Upper lobe of right lung (tissue), 1 donor: ENCODE data around the gene HBS1L. TPM values are rescaled to one million over a fixed set of nuclear protein-coding genes. Genes with fewer than 3 reads are reported as not detected.

Experiments used
- ATAC-seq: fragments of 200-7000 bp; cut with Tn5 transposase; one replicate; pipeline ENCODE4 v1.9.1; 2020; ENCODE audit warnings: mild to moderate bottlenecking, moderate library complexity
- DNase-seq: peaks from one replicate; pipeline ENCODE4 v3.0.0-alpha.2; 2020
- H3K27ac ChIP-seq: fragments of 200-600 bp; one replicate; pipeline ENCODE4 v1.8.0; 2022
- H3K27me3 ChIP-seq: fragments of 200-600 bp; one replicate; pipeline ENCODE4 v1.8.0; 2022; ENCODE audit warnings: mild to moderate bottlenecking
- H3K36me3 ChIP-seq: fragments of 200-600 bp; one replicate; pipeline ENCODE4 v1.8.0; 2022
- H3K4me1 ChIP-seq: fragments of 200-600 bp; one replicate; pipeline ENCODE4 v1.8.0; 2022
- H3K4me3 ChIP-seq: fragments of 200-600 bp; one replicate; pipeline ENCODE4 v1.8.0; 2022; ENCODE audit warnings: mild to moderate bottlenecking
- H3K9me3 ChIP-seq: fragments of 200-600 bp; one replicate; pipeline ENCODE4 v1.8.0; 2022
- intact Hi-C: fragments of 100-400 bp; cut with DNase I; formaldehyde crosslinking; loops from one replicate; pipeline ENCODE4 v1.11.0; 2022
- total RNA-seq: library from RNA; stranded (reverse); fragmentation: NEBNext Ultra II Directional; extraction: Animal tissue kit (Norgen Biotek cat#: 25700); gene quantifications from one replicate; pipeline ENCODE4 v1.2.1, GENCODE V29; 2021
- TF ChIP-seq, protein P1 (sequence below): fragments of 200-600 bp; IDR thresholded peaks from one replicate; pipeline ENCODE4 v1.8.0; 2022; ENCODE audit warnings: antibody characterized with exemption
- donor health status: DM: no; HTN: yes; CAD: no; lungs with severe emphysema.

Gene HBS1L
- total RNA-seq, 1 donor from 2014 or later: 48.2 TPM

DNA sequence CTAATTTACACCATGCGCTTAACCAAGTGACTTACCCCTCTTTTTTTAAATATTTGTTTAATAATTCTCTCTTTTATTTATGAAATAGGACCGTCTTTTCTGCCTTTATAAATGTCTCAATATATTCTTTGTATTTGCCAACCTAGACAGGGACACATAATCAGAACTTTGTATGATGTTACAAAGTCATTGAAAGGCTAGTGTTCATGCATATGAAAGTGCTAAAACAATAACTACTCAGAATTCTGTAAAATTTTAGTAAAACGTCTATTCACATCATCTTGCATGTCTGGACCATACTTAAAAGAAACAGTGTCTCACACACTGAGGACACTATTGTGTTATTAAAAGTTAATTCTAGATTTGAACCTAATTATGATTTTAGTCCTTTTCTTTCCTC is 41.1 kb upstream of the HBS1L start:
- intact Hi-C loops: no loop called here
- Histone ChIP-seq H3K36me3 (no peaks in the 10 kb centered on the region), H3K4me1 (no peaks in the 10 kb centered on the region), H3K27me3 (no peaks in the 10 kb centered on the region), H3K27ac (no peak overlapping the region), H3K4me3 (no peak overlapping the region), H3K9me3 (no peaks in the 10 kb centered on the region)
- no peak for ATAC-seq
- DNase-seq: no peak
- TF ChIP-seq, protein P1, sequence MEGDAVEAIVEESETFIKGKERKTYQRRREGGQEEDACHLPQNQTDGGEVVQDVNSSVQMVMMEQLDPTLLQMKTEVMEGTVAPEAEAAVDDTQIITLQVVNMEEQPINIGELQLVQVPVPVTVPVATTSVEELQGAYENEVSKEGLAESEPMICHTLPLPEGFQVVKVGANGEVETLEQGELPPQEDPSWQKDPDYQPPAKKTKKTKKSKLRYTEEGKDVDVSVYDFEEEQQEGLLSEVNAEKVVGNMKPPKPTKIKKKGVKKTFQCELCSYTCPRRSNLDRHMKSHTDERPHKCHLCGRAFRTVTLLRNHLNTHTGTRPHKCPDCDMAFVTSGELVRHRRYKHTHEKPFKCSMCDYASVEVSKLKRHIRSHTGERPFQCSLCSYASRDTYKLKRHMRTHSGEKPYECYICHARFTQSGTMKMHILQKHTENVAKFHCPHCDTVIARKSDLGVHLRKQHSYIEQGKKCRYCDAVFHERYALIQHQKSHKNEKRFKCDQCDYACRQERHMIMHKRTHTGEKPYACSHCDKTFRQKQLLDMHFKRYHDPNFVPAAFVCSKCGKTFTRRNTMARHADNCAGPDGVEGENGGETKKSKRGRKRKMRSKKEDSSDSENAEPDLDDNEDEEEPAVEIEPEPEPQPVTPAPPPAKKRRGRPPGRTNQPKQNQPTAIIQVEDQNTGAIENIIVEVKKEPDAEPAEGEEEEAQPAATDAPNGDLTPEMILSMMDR: no peak

DNA sequence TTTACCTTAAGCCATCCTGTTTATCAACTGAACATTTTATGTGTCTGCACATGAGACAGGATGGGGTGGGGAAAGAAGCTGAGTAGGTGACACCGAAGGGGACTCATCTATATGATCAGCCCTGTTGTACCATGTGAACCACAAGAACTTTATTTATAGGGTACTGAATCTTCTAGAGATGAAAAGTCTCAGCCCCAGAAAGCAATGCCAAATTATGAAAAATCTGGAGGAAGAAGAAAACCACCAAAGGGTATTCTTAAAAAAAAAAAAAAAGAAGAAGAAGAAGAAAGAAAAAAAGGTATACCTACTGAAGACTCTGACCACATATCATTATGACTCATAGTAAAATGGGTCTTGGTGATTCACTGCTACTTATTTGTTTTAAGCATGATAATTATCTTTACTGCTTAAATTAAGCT is 39.8 kb upstream of the HBS1L start:
- DNase-seq (no peak), ATAC-seq (no peak)
- intact Hi-C loops: no loop called here
- Histone ChIP-seq H3K36me3 (no peaks in the 10 kb centered on the region), H3K27ac (no peak overlapping the region), H3K4me3 (no peak overlapping the region), H3K27me3 (no peaks in the 10 kb centered on the region), H3K4me1 (no peaks in the 10 kb centered on the region), H3K9me3 (no peaks in the 10 kb centered on the region)
- TF ChIP-seq, protein P1: no peak

GRCh38 chr6:135093578-135093977 is 39.0 kb upstream of the HBS1L start:
- ATAC-seq (no peak), DNase-seq (no peak)
- no peak overlapping the region for H3K27ac ChIP-seq
- TF ChIP-seq, protein P1: no peak
- H3K27me3 ChIP-seq: no peaks in the 10 kb centered on the region
- no peaks in the 10 kb centered on the region for H3K9me3 ChIP-seq
- H3K4me1 ChIP-seq: no peaks in the 10 kb centered on the region
- H3K36me3 ChIP-seq: no peaks in the 10 kb centered on the region
- intact Hi-C loops: no loop called here
- no peak overlapping the region for H3K4me3 ChIP-seq

DNA sequence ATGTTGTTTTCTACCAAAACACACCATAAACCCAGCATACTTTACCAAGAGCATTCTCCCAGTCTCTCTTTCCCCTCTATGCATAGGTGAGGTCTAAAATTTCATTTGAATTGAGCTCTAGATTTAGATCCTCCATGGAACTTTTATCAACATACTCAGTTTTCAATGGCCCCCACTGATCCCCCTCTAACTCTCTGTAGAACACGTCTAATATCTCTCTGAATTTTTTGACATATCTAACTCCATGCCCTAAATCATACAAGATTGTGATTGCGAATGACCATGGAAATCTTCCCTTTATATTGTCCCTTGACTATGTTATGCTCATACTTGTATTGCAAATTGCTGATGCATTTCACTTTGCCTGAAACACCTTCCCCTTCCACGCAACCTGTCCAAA is 38.1 kb upstream of the HBS1L start:
- H3K4me3 ChIP-seq: no peak overlapping the region
- TF ChIP-seq, protein P1: no peak
- no peaks in the 10 kb centered on the region for H3K27me3 ChIP-seq
- no peak for ATAC-seq
- H3K36me3 ChIP-seq: no peaks in the 10 kb centered on the region
- no peak overlapping the region for H3K27ac ChIP-seq
- no peaks in the 10 kb centered on the region for H3K4me1 ChIP-seq
- intact Hi-C loops: no loop called here
- no peak for DNase-seq
- H3K9me3 ChIP-seq: no peaks in the 10 kb centered on the region

GRCh38 chr6:135090819-135091218 is 36.2 kb upstream of the HBS1L start:
- ATAC-seq: no peak
- H3K4me1 ChIP-seq: no peaks in the 10 kb centered on the region
- no peaks in the 10 kb centered on the region for H3K36me3 ChIP-seq
- TF ChIP-seq, protein P1: no peak
- no peak overlapping the region for H3K4me3 ChIP-seq
- intact Hi-C loops: no loop called here
- H3K27ac ChIP-seq: no peak overlapping the region
- H3K9me3 ChIP-seq: no peaks in the 10 kb centered on the region
- no peaks in the 10 kb centered on the region for H3K27me3 ChIP-seq
- DNase-seq: no peak

- Histone ChIP-seq H3K27me3 (no peaks in the 10 kb centered on the region), H3K4me3 (no peak overlapping the region), H3K9me3 (no peaks in the 10 kb centered on the region), H3K27ac (no peak overlapping the region), H3K36me3 (no peaks in the 10 kb centered on the region), H3K4me1 (no peaks in the 10 kb centered on the region)
- no peak for ATAC-seq
- TF ChIP-seq, protein P1: no peak
- intact Hi-C loops: no loop called here
- no peak for DNase-seq
Measured at GRCh38 chr6:135089901-135090300, 35.3 kb upstream of the HBS1L start.
